ENCODE data around the gene TINCR. TPM values are rescaled to one million over a fixed set of nuclear protein-coding genes. Genes with fewer than 3 reads are reported as not detected.

Gene TINCR
- total RNA-seq, 1 experiment from 2014 or later, result 2.3 TPM

DNA sequence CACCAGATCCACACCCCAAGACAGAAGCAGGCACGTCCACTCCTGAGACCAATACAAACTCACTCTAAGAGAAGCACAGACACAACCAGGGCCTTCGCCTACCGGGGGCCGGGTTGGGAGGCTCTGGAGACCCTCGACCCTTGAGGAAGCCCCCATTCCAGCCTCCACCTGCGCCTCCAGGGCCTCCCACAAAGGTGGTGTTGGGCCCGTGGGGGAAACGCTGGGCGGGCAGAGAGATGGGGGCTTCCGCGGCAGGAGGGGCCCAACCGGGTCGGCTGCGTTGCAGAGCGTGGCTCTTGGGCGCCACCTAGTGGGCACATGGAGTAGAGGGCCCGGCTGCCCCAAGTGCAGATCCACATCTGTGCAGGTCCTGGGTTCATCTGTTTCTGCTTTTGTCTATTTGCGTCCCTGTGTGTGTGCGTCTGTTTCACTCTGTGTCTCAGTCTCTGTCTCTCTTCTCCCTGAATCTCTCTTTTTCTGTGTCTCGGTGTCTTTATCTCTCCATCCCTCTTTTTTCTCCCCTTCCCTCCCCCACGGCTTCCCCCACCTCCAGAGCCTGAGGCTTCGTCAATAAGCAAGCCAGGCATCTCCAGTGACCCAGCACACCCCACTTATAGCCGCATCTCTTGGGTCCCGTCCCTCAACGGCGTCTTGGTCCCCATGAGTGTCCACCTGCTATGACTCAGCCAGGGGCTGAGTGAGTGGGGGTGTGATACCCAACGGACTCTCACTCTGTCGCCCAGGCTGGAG is 10.5 kb upstream of the TINCR start:
- no peaks in the 10 kb centered on the region for H3K9me3 ChIP-seq (ENCODE audit: control insufficient read depth, insufficient read depth, low read depth, low read length)
- H3K4me3 ChIP-seq (ENCODE audit: low read depth in 2 of 2, low read length in 2 of 2), result no peak overlapping the region
- no peaks in the 10 kb centered on the region for H3K36me3 ChIP-seq (ENCODE audit: control insufficient read depth, insufficient read depth, low read length)
- POLR2A ChIA-PET, result interaction anchor here (0.6 kb wide), 1 partner anchor 46 kb away, joined by 6 read pairs; no protein-coding TSS in a partner anchor
- H3K27me3 ChIP-seq (ENCODE audit: control insufficient read depth, insufficient read depth, low read length), result no peaks in the 10 kb centered on the region
- BruUV-seq (replicated peaks), result no TSS peak
- TF ChIP-seq POLR2AphosphoS5 (IDR thresholded peaks at IDR 0.05; ENCODE audit: low read depth, low read length), result no peak
- TF ChIP-seq, protein P1, sequence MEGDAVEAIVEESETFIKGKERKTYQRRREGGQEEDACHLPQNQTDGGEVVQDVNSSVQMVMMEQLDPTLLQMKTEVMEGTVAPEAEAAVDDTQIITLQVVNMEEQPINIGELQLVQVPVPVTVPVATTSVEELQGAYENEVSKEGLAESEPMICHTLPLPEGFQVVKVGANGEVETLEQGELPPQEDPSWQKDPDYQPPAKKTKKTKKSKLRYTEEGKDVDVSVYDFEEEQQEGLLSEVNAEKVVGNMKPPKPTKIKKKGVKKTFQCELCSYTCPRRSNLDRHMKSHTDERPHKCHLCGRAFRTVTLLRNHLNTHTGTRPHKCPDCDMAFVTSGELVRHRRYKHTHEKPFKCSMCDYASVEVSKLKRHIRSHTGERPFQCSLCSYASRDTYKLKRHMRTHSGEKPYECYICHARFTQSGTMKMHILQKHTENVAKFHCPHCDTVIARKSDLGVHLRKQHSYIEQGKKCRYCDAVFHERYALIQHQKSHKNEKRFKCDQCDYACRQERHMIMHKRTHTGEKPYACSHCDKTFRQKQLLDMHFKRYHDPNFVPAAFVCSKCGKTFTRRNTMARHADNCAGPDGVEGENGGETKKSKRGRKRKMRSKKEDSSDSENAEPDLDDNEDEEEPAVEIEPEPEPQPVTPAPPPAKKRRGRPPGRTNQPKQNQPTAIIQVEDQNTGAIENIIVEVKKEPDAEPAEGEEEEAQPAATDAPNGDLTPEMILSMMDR (IDR thresholded peaks at IDR 0.05), result peak; percentile 96
- CTCF ChIA-PET, result interaction anchor here (0.6 kb wide), 2 partner anchors 41 to 769 kb away, joined by 3 read pairs; no protein-coding TSS in a partner anchor
- peaks cover 5% of the 10 kb centered on the region; the same call in 1 of the 2 replicates for H3K4me1 ChIP-seq (ENCODE audit: control insufficient read depth, insufficient read depth, low read length)
- no peak overlapping the region for H3K27ac ChIP-seq (ENCODE audit: low read length)
- intact Hi-C loops (cut with micrococcal nuclease; ENCODE audit: unreplicated experiment) (no loop called here), in situ Hi-C loops (cut with HindIII; ENCODE audit: low pct_unique_long_range_greater_than_20kb, low sequenced_read_pairs) (no loop called here)
- DNase-seq (ENCODE audit: low read depth, low spot score) (peak; percentile 38), ATAC-seq (peak; percentile 91)

DNA sequence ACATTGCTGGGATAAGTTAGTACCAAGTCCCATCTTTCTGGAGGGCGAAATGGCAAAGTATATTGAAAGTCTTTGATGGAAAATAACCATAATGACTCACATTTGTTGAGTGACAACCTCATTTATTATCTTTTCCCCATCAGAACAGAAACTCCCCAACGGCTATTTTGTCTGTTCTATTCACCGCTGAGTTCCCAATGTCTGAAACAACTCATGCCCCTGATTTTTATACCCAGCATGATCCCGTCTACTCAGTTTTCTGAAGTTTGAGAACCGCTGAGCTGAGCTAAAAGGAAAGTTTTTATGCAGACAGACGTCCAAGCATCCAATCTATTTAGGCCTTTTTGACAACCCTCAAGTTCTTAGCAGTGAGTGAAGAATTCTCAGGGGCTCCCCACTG is 7.8 kb upstream of the TINCR start:
- no peak overlapping the region for H3K4me3 ChIP-seq (ENCODE audit: low read depth in 2 of 2, low read length in 2 of 2)
- no peaks in the 10 kb centered on the region for H3K9me3 ChIP-seq (ENCODE audit: control insufficient read depth, insufficient read depth, low read depth, low read length)
- H3K36me3 ChIP-seq (ENCODE audit: control insufficient read depth, insufficient read depth, low read length), result no peaks in the 10 kb centered on the region
- ATAC-seq (no peak), DNase-seq (ENCODE audit: low read depth, low spot score) (no peak)
- intact Hi-C loops (cut with micrococcal nuclease; ENCODE audit: unreplicated experiment) (no loop called here), in situ Hi-C loops (cut with HindIII; ENCODE audit: low pct_unique_long_range_greater_than_20kb, low sequenced_read_pairs) (no loop called here)
- no TSS peak for BruUV-seq (replicated peaks)
- H3K27ac ChIP-seq (ENCODE audit: low read length), result no peak overlapping the region
- TF ChIP-seq TCF7L2 (IDR thresholded peaks at IDR 0.05; ENCODE audit: low read depth, low read length), result no peak
- POLR2A ChIA-PET, result no interaction called here
- no peaks in the 10 kb centered on the region for H3K27me3 ChIP-seq (ENCODE audit: control insufficient read depth, insufficient read depth, low read length)
- H3K4me1 ChIP-seq (ENCODE audit: control insufficient read depth, insufficient read depth, low read length), result peaks cover 4% of the 10 kb centered on the region; the same call in 1 of the 2 replicates
- CTCF ChIA-PET, result no interaction called here

DNA sequence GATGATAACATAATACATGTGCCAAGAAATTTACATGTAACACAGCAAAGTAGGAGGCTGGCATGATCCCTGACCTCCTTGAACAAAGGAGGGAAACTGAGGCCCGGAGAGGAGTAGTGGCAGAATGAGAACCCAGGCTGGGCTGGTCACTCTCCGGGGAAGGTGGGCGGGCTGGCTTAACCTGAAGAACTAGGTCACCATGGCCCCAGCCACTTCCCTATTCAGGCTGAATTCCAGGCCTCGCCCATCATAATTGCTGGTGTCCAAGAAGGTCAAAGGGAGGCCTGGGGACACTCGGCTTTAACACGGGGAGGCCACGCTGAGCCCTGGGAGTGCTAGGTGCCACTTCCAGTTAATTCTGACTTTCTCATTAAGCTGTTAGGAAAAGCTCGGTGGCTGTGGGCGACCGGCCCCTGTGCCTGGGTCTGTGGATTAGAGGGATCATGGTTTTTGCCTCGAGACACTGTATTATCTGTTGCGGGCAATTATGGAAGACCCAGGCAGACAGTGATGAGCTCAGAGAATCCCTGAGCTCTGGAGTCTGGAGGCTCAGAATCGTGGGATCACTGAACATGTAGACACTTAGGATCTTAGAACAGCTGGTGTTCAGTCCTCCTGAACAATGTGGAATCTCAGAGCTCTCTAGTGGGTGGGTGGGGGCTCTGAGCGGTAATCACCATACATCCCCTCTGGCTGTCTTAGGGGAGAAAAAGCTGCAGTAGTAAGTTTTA is 5.0 kb upstream of the TINCR start:
- intact Hi-C loops (cut with micrococcal nuclease; ENCODE audit: unreplicated experiment) (no loop called here), in situ Hi-C loops (cut with HindIII; ENCODE audit: low pct_unique_long_range_greater_than_20kb, low sequenced_read_pairs) (no loop called here)
- CTCF ChIA-PET, result no interaction called here
- Histone ChIP-seq H3K9me3 (ENCODE audit: control insufficient read depth, insufficient read depth, low read depth, low read length) (no peaks in the 10 kb centered on the region), H3K4me3 (ENCODE audit: low read depth in 2 of 2, low read length in 2 of 2) (no peak overlapping the region), H3K36me3 (ENCODE audit: control insufficient read depth, insufficient read depth, low read length) (no peaks in the 10 kb centered on the region), H3K27me3 (ENCODE audit: control insufficient read depth, insufficient read depth, low read length) (no peaks in the 10 kb centered on the region), H3K27ac (ENCODE audit: low read length) (no peak overlapping the region), H3K4me1 (ENCODE audit: control insufficient read depth, insufficient read depth, low read length) (no peaks in the 10 kb centered on the region; the same call in 1 of the 2 replicates)
- ATAC-seq, result no peak
- TF ChIP-seq SIN3A (IDR thresholded peaks at IDR 0.05; ENCODE audit: borderline replicate concordance, insufficient read depth, low read depth, low read length) (no peak), TCF7L2 (IDR thresholded peaks at IDR 0.05; ENCODE audit: low read depth, low read length) (no peak), POLR2AphosphoS5 (IDR thresholded peaks at IDR 0.05; ENCODE audit: low read depth, low read length) (no peak)
- TF ChIP-seq, protein P1 (IDR thresholded peaks at IDR 0.05), result no peak
- TF ChIP-seq, protein P2, sequence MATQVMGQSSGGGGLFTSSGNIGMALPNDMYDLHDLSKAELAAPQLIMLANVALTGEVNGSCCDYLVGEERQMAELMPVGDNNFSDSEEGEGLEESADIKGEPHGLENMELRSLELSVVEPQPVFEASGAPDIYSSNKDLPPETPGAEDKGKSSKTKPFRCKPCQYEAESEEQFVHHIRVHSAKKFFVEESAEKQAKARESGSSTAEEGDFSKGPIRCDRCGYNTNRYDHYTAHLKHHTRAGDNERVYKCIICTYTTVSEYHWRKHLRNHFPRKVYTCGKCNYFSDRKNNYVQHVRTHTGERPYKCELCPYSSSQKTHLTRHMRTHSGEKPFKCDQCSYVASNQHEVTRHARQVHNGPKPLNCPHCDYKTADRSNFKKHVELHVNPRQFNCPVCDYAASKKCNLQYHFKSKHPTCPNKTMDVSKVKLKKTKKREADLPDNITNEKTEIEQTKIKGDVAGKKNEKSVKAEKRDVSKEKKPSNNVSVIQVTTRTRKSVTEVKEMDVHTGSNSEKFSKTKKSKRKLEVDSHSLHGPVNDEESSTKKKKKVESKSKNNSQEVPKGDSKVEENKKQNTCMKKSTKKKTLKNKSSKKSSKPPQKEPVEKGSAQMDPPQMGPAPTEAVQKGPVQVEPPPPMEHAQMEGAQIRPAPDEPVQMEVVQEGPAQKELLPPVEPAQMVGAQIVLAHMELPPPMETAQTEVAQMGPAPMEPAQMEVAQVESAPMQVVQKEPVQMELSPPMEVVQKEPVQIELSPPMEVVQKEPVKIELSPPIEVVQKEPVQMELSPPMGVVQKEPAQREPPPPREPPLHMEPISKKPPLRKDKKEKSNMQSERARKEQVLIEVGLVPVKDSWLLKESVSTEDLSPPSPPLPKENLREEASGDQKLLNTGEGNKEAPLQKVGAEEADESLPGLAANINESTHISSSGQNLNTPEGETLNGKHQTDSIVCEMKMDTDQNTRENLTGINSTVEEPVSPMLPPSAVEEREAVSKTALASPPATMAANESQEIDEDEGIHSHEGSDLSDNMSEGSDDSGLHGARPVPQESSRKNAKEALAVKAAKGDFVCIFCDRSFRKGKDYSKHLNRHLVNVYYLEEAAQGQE (IDR thresholded peaks at IDR 0.05; ENCODE audit: insufficient read depth in 1 of 2, low read depth in 2 of 2, low read length in 1 of 2), result no peak
- POLR2A ChIA-PET, result no interaction called here
- no peak for DNase-seq (ENCODE audit: low read depth, low spot score)
- BruUV-seq (replicated peaks), result no TSS peak
